Inflammatory macrophage treated with lipopolysaccharide for 4 hours (primary cell): ENCODE data around the gene CLOCK.
A peak's percentile ranks its signal among the peaks of the same experiment; 100 is the strongest.

Source experiments
- DNase-seq: peaks from one replicate; pipeline ENCODE4 v3.0.0-alpha.2; 2020

Gene CLOCK

GRCh38 chr4:55540271-55540670 lies 6.4 kb downstream of the CLOCK start:
- DNase-seq, result no peak

GRCh38 chr4:55539658-55540057 lies 7.1 kb downstream of the CLOCK start:
- no peak for DNase-seq

- DNase-seq, result no peak
These were observed 8.2 kb downstream of the CLOCK start for GRCh38 chr4:55538531-55538930.

- DNase-seq, result no peak
These were observed 12.4 kb downstream of the CLOCK start for GRCh38 chr4:55534306-55534705.

GRCh38 chr4:55530691-55531090 lies 16.0 kb downstream of the CLOCK start:
- DNase-seq, result peak; percentile 30

- DNase-seq, result no peak
These were observed 16.5 kb downstream of the CLOCK start for GRCh38 chr4:55530167-55530566.

- DNase-seq, result no peak
These were observed 18.2 kb downstream of the CLOCK start for GRCh38 chr4:55528491-55528890.

GRCh38 chr4:55524844-55525571 lies 21.7 kb downstream of the CLOCK start:
- DNase-seq, result peak; percentile 23

GRCh38 chr4:55518442-55518841 lies 28.3 kb downstream of the CLOCK start:
- DNase-seq, result no peak

GRCh38 chr4:55517526-55518229 lies 29.0 kb downstream of the CLOCK start:
- no peak for DNase-seq

GRCh38 chr4:55512922-55513571 lies 33.7 kb downstream of the CLOCK start:
- no peak for DNase-seq

- no peak for DNase-seq
These were observed 34.6 kb downstream of the CLOCK start for GRCh38 chr4:55512077-55512476.

- peak; percentile 24 for DNase-seq
These were observed 36.0 kb downstream of the CLOCK start for GRCh38 chr4:55510685-55511084.

- no peak for DNase-seq
These were observed 37.4 kb downstream of the CLOCK start for GRCh38 chr4:55509266-55509665.

- DNase-seq, result no peak
These were observed 39.1 kb downstream of the CLOCK start for GRCh38 chr4:55507612-55508011.

GRCh38 chr4:55503169-55503568 lies 43.5 kb downstream of the CLOCK start:
- no peak for DNase-seq

- no peak for DNase-seq
These were observed 46.6 kb downstream of the CLOCK start for GRCh38 chr4:55500072-55500471.

- DNase-seq, result no peak
These were observed 47.2 kb downstream of the CLOCK start for GRCh38 chr4:55499495-55499894.

- DNase-seq, result no peak
These were observed 48.7 kb downstream of the CLOCK start for GRCh38 chr4:55498051-55498450.

- no peak for DNase-seq
These were observed 55.2 kb downstream of the CLOCK start for GRCh38 chr4:55491486-55491885.

- no peak for DNase-seq
These were observed 58.0 kb downstream of the CLOCK start for GRCh38 chr4:55488716-55489115.

- DNase-seq, result no peak
These were observed 60.9 kb downstream of the CLOCK start for GRCh38 chr4:55485821-55486220.

- no peak for DNase-seq
These were observed 63.4 kb downstream of the CLOCK start for GRCh38 chr4:55483315-55483714.
